SK-N-SH (cell line): ENCODE results near the gene CLSTN2. TPM values are rescaled to one million over a fixed set of nuclear protein-coding genes. Genes with fewer than 3 reads are reported as not detected.

Experiments
- CTCF ChIA-PET: fragments of 300-600, 350-600 bp; formaldehyde crosslinking; extraction: SDS; loops from one replicate; lab custom pipeline; 2021; lab: Yijun Ruan, JAX
- POLR2A ChIA-PET: fragments of 350-600 bp; sonication (Branson Sonifier 250); formaldehyde crosslinking; extraction: SDS; loops from one replicate; lab custom pipeline; 2020; ENCODE audit warnings: antibody characterized with exemption, inconsistent platforms; lab: Yijun Ruan, JAX
- DNase-seq: peaks from one replicate; pipeline ENCODE4 v3.0.0; 2012
- H2AFZ ChIP-seq: fragments of 200-600 bp; sonication (generic); 2 replicates; pipeline ENCODE4 v1.8.1; 2016; ENCODE audit warnings: antibody characterized with exemption, mild to moderate bottlenecking, low read depth
- H3F3A ChIP-seq: fragments of 200-600 bp; sonication (generic); replicated peaks from 2 replicates; pipeline ENCODE3; 2016; ENCODE audit warnings: antibody characterized with exemption, mild to moderate bottlenecking; ENCODE audit not compliant: insufficient read depth
- H3K27ac ChIP-seq, 2 experiments: fragments of 200-500 bp in 1 of 2; fragments of 200-600 bp in 1 of 2; sonication (Bioruptor generic) in 1 of 2; sonication (generic), shearing (Covaris generic) in 1 of 2; 2 replicates each; pipeline versions ENCODE4 v1.5.1 to v1.6.1; 2014 to 2016; ENCODE audit warnings: low read depth in 2 of 2, inconsistent platforms in 1 of 2, low read length in 1 of 2, mild to moderate bottlenecking in 1 of 2, mixed read lengths in 1 of 2
- H3K27me3 ChIP-seq: fragments of 200-600 bp; sonication (generic), shearing (Covaris generic); 2 replicates; pipeline ENCODE4 v1.6.1; 2016; ENCODE audit warnings: mixed run types; ENCODE audit not compliant: insufficient read depth
- H3K36me3 ChIP-seq, 2 experiments: fragments of 200-500 bp in 1 of 2; fragments of 200-600 bp in 1 of 2; sonication (Bioruptor generic) in 1 of 2; sonication (generic) in 1 of 2; replicated peaks in 1 of 2; 2 replicates each; pipeline versions ENCODE3 to v1.5.1; 2014 to 2016; ENCODE audit warnings: low read length in 1 of 2, mild to moderate bottlenecking in 1 of 2; ENCODE audit not compliant: insufficient read depth in 2 of 2, control insufficient read depth in 1 of 2
- H3K4me1 ChIP-seq, 2 experiments: fragments of 200-500 bp in 1 of 2; fragments of 200-600 bp in 1 of 2; sonication (Bioruptor generic) in 1 of 2; sonication (generic), shearing (Covaris generic) in 1 of 2; 2 replicates each; pipeline versions ENCODE4 v1.5.1 to v1.6.1; 2014 to 2016; ENCODE audit warnings: low read depth in 1 of 2, low read length in 1 of 2, mixed run types in 1 of 2; ENCODE audit not compliant: insufficient read depth in 2 of 2, control insufficient read depth in 1 of 2
- H3K4me2 ChIP-seq: fragments of 200-600 bp; sonication (generic), shearing (Covaris generic); 2 replicates; pipeline ENCODE4 v1.6.1; 2017; ENCODE audit warnings: mixed run types
- H3K4me3 ChIP-seq, 2 experiments: fragments of 200-500 bp in 1 of 2; fragments of 200-600 bp in 1 of 2; sonication (Bioruptor generic) in 1 of 2; sonication (generic), shearing (Covaris generic) in 1 of 2; 2 replicates each; pipeline versions ENCODE4 v1.5.1 to v1.8.1; 2014 to 2016; ENCODE audit warnings: low read depth in 2 of 2, inconsistent platforms in 1 of 2, low read length in 1 of 2, mild to moderate bottlenecking in 1 of 2, mixed read lengths in 1 of 2, moderate library complexity in 1 of 2
- H3K79me2 ChIP-seq: fragments of 200-600 bp; sonication (generic); 2 replicates; pipeline ENCODE4 v1.8.1; 2017; ENCODE audit warnings: mild to moderate bottlenecking; ENCODE audit not compliant: insufficient read depth
- H3K9ac ChIP-seq: fragments of 200-600 bp; sonication (generic); 2 replicates; pipeline ENCODE4 v1.6.1; 2017; ENCODE audit warnings: mixed run types
- H3K9me2 ChIP-seq: fragments of 200-600 bp; sonication (generic); 2 replicates; pipeline ENCODE4 v1.6.1; 2017; ENCODE audit warnings: mixed run types
- H3K9me3 ChIP-seq: fragments of 200-600 bp; sonication (generic); 2 replicates; pipeline ENCODE4 v1.6.1; 2017; ENCODE audit warnings: mixed run types, mild to moderate bottlenecking, moderate library complexity
- H4K20me1 ChIP-seq: fragments of 200-600 bp; sonication (generic); 2 replicates; pipeline ENCODE4 v1.6.1; 2017; ENCODE audit warnings: mild to moderate bottlenecking, mixed run types; ENCODE audit not compliant: insufficient read depth
- EZH2phosphoT487 ChIP-seq: fragments of 200-600 bp; sonication (generic); IDR thresholded peaks from 2 replicates; pipeline ENCODE4 v1.6.1; 2017; ENCODE audit warnings: low read depth, mixed run types, mild to moderate bottlenecking, antibody characterized with exemption, moderate library complexity, borderline replicate concordance
- FOXM1 ChIP-seq: IDR thresholded peaks from 2 replicates; pipeline ENCODE4 v1.4.0; 2012; ENCODE audit warnings: low read depth, mild to moderate bottlenecking
- MEF2A ChIP-seq: IDR thresholded peaks from 2 replicates; pipeline ENCODE4 v1.4.0; 2012; ENCODE audit warnings: low read depth, borderline replicate concordance
- MXI1 ChIP-seq: IDR thresholded peaks from 2 replicates; pipeline ENCODE4 v1.6.1; 2012; ENCODE audit warnings: mild to moderate bottlenecking, low read depth, low read length, improper control_type of control experiment
- NFIC ChIP-seq: IDR thresholded peaks from 2 replicates; pipeline ENCODE4 v1.4.0; 2012; ENCODE audit warnings: borderline replicate concordance
- POLR2AphosphoS5 ChIP-seq: IDR thresholded peaks from 2 replicates; pipeline ENCODE4 v1.6.1; 2012; ENCODE audit warnings: low read depth, low read length
- SIN3A ChIP-seq: IDR thresholded peaks from 2 replicates; pipeline ENCODE4 v1.6.1; 2012; ENCODE audit warnings: low read depth, mild to moderate bottlenecking, low read length, moderate library complexity, borderline replicate concordance
- WGBS: methylation state at CpG from one replicate; pipeline ENCODE4 v1.1.6; 2017; ENCODE audit warnings: low lambda C conversion rate; 5-methylcytosine and 5-hydroxymethylcytosine counted together
- polyA plus RNA-seq, 3 experiments: library from polyadenylated mRNA; depleted of rRNA; stranded (reverse); fragments of >200 nt; gene quantifications; 2 replicates each; pipeline ENCODE4 v1.2.3, GENCODE V29; 2012
- TF ChIP-seq, protein P1 (sequence below): fragments of 200-600 bp; sonication (generic); IDR thresholded peaks from 2 replicates; pipeline ENCODE4 v1.6.1; 2017; ENCODE audit warnings: antibody characterized with exemption, mild to moderate bottlenecking, moderate library complexity
- TF ChIP-seq, protein P2 (sequence below): IDR thresholded peaks from 2 replicates; pipeline ENCODE4 v1.4.0; 2012; ENCODE audit warnings: low read depth, borderline replicate concordance
- TF ChIP-seq, protein P3 (sequence below): IDR thresholded peaks from 2 replicates; pipeline ENCODE4 v1.4.0; 2012; ENCODE audit warnings: low read depth
- TF ChIP-seq, protein P4 (sequence below): fragments of 150-350 bp; IDR thresholded peaks from 2 replicates; pipeline ENCODE4 v1.6.1; 2016; ENCODE audit warnings: mild to moderate bottlenecking, low read depth, low read length
- TF ChIP-seq, protein P5 (sequence below): IDR thresholded peaks from 2 replicates; pipeline ENCODE4 v1.6.1; 2012; ENCODE audit warnings: mild to moderate bottlenecking, low read depth, low read length, moderate library complexity
- TF ChIP-seq, protein P6 (sequence below): IDR thresholded peaks from 2 replicates; pipeline ENCODE4; 2012

Gene CLSTN2
- polyA plus RNA-seq, 1 of the 3 experiments (the other 2 are of a cell fraction): 0.02 TPM

DNA sequence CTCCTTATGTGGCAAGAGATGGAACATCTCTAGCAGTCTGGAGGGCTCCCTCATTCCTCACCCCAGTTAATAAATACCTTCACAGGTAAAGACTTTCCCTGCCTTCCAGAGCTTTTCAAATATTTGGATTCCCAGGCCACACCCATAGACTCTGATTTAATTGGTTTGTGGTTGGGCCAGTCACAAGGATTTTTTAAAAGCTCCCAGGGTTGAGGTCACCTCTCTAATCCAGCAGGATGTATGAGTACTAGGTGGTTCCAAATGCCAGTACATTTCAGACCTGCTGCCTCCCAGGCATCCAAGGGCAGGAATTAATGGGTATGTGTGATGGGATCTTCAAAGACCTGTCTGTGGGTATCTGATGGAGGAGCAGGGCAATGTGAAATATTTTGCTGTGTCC is 312.8 kb downstream of the CLSTN2 start:
- no peaks in the 10 kb centered on the region for H4K20me1 ChIP-seq
- no peak overlapping the region for H3K9ac ChIP-seq
- no peak overlapping the region for H3K4me2 ChIP-seq
- H3K9me3 ChIP-seq: no peaks in the 10 kb centered on the region
- no peak for DNase-seq
- H3K4me1 ChIP-seq: peaks cover 0 to 6% of the 10 kb centered on the region in 2 experiments; a peak in 1 of 4 replicates
- CTCF ChIA-PET: interaction anchor here (1.1 kb wide), 1 partner anchor 66 kb away, joined by 4 read pairs; no protein-coding TSS in a partner anchor
- POLR2A ChIA-PET: no interaction called here
- no peaks in the 10 kb centered on the region for H3K27me3 ChIP-seq
- H3K27ac ChIP-seq: no peak overlapping the region
- no peak overlapping the region for H2AFZ ChIP-seq
- H3K4me3 ChIP-seq: no peak overlapping the region
- H3K79me2 ChIP-seq: no peaks in the 10 kb centered on the region
- TF ChIP-seq, protein P1, sequence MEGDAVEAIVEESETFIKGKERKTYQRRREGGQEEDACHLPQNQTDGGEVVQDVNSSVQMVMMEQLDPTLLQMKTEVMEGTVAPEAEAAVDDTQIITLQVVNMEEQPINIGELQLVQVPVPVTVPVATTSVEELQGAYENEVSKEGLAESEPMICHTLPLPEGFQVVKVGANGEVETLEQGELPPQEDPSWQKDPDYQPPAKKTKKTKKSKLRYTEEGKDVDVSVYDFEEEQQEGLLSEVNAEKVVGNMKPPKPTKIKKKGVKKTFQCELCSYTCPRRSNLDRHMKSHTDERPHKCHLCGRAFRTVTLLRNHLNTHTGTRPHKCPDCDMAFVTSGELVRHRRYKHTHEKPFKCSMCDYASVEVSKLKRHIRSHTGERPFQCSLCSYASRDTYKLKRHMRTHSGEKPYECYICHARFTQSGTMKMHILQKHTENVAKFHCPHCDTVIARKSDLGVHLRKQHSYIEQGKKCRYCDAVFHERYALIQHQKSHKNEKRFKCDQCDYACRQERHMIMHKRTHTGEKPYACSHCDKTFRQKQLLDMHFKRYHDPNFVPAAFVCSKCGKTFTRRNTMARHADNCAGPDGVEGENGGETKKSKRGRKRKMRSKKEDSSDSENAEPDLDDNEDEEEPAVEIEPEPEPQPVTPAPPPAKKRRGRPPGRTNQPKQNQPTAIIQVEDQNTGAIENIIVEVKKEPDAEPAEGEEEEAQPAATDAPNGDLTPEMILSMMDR: no peak
- TF ChIP-seq, protein P2, sequence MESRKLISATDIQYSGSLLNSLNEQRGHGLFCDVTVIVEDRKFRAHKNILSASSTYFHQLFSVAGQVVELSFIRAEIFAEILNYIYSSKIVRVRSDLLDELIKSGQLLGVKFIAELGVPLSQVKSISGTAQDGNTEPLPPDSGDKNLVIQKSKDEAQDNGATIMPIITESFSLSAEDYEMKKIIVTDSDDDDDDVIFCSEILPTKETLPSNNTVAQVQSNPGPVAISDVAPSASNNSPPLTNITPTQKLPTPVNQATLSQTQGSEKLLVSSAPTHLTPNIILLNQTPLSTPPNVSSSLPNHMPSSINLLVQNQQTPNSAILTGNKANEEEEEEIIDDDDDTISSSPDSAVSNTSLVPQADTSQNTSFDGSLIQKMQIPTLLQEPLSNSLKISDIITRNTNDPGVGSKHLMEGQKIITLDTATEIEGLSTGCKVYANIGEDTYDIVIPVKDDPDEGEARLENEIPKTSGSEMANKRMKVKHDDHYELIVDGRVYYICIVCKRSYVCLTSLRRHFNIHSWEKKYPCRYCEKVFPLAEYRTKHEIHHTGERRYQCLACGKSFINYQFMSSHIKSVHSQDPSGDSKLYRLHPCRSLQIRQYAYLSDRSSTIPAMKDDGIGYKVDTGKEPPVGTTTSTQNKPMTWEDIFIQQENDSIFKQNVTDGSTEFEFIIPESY: no peak
- TF ChIP-seq NFIC (no peak), MEF2A (no peak)
- TF ChIP-seq, protein P3, sequence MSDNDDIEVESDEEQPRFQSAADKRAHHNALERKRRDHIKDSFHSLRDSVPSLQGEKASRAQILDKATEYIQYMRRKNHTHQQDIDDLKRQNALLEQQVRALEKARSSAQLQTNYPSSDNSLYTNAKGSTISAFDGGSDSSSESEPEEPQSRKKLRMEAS: no peak
- H3K9me2 ChIP-seq: no peaks in the 10 kb centered on the region
- no peaks in the 10 kb centered on the region for H3F3A ChIP-seq
- H3K36me3 ChIP-seq: no peaks in the 10 kb centered on the region

DNA sequence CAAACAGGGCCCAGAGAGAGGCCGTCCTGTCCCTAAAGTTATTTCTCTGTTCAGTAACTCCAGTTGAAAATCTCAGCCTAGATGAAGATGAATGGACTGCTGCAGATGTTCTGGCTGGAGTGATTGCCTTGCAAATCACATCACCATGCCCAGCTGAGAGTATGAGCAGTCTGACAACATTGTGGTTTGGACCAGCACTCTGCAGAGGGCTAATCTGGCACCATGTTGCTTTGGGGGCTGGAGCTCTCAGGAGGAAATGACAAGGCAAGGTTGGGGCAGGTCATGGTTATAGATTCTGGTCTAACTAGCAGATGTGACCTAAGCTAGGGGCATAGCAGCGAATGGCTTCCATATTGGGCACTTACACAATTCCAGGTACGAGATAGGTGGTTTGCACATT is 314.2 kb downstream of the CLSTN2 start:
- CTCF ChIA-PET: interaction anchor here (0.6 kb wide), 1 partner anchor 9 kb away, joined by 3 read pairs; no protein-coding TSS in a partner anchor
- peaks cover 0 to 8% of the 10 kb centered on the region in 2 experiments; a peak in 1 of 4 replicates for H3K4me1 ChIP-seq
- DNase-seq: no peak
- no peaks in the 10 kb centered on the region for H4K20me1 ChIP-seq
- H3K27me3 ChIP-seq: no peaks in the 10 kb centered on the region
- H3K36me3 ChIP-seq: no peaks in the 10 kb centered on the region
- H3K79me2 ChIP-seq: no peaks in the 10 kb centered on the region
- H3K27ac ChIP-seq: no peak overlapping the region
- H3F3A ChIP-seq: no peaks in the 10 kb centered on the region
- no peak overlapping the region for H3K4me3 ChIP-seq
- no peak overlapping the region for H2AFZ ChIP-seq
- no peak overlapping the region for H3K9ac ChIP-seq
- TF ChIP-seq, protein P4, sequence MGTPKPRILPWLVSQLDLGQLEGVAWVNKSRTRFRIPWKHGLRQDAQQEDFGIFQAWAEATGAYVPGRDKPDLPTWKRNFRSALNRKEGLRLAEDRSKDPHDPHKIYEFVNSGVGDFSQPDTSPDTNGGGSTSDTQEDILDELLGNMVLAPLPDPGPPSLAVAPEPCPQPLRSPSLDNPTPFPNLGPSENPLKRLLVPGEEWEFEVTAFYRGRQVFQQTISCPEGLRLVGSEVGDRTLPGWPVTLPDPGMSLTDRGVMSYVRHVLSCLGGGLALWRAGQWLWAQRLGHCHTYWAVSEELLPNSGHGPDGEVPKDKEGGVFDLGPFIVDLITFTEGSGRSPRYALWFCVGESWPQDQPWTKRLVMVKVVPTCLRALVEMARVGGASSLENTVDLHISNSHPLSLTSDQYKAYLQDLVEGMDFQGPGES: no peak
- TF ChIP-seq MXI1 (no peak), EZH2phosphoT487 (no peak), SIN3A (no peak), POLR2AphosphoS5 (no peak), MEF2A (no peak), NFIC (no peak), FOXM1 (no peak)
- TF ChIP-seq, protein P5, sequence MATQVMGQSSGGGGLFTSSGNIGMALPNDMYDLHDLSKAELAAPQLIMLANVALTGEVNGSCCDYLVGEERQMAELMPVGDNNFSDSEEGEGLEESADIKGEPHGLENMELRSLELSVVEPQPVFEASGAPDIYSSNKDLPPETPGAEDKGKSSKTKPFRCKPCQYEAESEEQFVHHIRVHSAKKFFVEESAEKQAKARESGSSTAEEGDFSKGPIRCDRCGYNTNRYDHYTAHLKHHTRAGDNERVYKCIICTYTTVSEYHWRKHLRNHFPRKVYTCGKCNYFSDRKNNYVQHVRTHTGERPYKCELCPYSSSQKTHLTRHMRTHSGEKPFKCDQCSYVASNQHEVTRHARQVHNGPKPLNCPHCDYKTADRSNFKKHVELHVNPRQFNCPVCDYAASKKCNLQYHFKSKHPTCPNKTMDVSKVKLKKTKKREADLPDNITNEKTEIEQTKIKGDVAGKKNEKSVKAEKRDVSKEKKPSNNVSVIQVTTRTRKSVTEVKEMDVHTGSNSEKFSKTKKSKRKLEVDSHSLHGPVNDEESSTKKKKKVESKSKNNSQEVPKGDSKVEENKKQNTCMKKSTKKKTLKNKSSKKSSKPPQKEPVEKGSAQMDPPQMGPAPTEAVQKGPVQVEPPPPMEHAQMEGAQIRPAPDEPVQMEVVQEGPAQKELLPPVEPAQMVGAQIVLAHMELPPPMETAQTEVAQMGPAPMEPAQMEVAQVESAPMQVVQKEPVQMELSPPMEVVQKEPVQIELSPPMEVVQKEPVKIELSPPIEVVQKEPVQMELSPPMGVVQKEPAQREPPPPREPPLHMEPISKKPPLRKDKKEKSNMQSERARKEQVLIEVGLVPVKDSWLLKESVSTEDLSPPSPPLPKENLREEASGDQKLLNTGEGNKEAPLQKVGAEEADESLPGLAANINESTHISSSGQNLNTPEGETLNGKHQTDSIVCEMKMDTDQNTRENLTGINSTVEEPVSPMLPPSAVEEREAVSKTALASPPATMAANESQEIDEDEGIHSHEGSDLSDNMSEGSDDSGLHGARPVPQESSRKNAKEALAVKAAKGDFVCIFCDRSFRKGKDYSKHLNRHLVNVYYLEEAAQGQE: no peak
- TF ChIP-seq, protein P6, sequence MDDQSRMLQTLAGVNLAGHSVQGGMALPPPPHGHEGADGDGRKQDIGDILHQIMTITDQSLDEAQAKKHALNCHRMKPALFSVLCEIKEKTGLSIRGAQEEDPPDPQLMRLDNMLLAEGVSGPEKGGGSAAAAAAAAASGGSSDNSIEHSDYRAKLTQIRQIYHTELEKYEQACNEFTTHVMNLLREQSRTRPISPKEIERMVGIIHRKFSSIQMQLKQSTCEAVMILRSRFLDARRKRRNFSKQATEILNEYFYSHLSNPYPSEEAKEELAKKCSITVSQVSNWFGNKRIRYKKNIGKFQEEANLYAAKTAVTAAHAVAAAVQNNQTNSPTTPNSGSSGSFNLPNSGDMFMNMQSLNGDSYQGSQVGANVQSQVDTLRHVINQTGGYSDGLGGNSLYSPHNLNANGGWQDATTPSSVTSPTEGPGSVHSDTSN: no peak
- no peaks in the 10 kb centered on the region for H3K9me2 ChIP-seq
- WGBS: 21% methylated on average over 3 of the region's 3 CpGs
- POLR2A ChIA-PET: no interaction called here
- no peak overlapping the region for H3K4me2 ChIP-seq
- no peaks in the 10 kb centered on the region for H3K9me3 ChIP-seq
